HG03342 (cell line): Measurements from ENCODE around the gene FFAR1.

ENCODE experiments used
- ATAC-seq: cut with Tn5 transposase; IDR thresholded peaks from one replicate; pipeline ENCODE4 v1.9.1; 2021; ENCODE audit warnings: mild to moderate bottlenecking, moderate library complexity; ENCODE audit not compliant: unreplicated experiment

Gene FFAR1

GRCh38 chr19:35314858-35315470, 32.7 kb upstream of the FFAR1 start:
- ATAC-seq: no peak

DNA sequence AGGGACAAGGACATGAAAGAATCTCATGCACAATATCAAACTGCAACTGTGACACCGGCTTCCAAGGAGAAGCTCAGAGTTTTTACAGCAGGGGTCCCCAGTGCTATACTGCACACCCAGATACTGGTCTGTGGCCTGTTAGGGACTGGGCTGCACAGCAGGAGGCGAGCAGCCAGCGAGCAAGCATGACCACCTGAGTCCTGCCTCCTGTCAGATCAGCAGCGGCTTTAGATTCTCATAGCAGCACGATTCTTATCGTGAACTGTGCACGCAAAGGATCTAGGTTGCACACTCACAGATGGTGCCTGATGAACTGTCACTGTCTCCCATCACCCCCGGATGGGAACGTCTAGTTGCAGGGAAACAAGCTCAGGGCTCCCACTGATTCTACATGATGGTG, 31.8 kb upstream of the FFAR1 start:
- ATAC-seq: no peak

GRCh38 chr19:35316560-35316959, 31.1 kb upstream of the FFAR1 start:
- ATAC-seq: no peak

DNA sequence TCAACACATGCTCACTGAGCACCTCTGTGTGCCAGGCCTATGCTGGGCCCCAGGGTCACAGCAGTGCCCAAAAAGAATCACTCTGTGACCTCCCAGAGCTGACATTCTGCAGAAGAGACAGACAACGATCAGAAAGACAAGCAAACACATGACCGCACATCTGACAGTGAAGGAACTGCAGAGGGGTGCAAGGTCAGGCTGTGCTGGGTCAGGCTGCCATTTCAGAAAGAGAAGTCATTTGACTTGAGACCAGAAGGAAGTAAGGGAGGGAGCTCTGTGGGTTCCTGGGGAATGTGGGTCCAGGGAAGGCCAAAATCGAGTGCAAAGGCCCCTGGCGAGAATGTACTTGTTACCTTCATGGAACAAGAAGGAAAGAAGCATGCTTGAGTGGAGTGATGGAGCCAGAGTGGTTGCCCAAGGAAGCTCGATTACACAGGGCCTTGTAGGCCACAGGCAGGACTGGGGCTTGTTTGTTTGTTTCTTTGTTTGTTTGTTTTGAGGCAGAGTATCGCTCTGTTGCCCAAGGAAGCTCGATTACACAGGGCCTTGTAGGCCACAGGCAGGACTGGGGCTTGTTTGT, 30.1 kb upstream of the FFAR1 start:
- no peak for ATAC-seq

GRCh38 chr19:35318679-35319448, 28.8 kb upstream of the FFAR1 start:
- no peak for ATAC-seq

DNA sequence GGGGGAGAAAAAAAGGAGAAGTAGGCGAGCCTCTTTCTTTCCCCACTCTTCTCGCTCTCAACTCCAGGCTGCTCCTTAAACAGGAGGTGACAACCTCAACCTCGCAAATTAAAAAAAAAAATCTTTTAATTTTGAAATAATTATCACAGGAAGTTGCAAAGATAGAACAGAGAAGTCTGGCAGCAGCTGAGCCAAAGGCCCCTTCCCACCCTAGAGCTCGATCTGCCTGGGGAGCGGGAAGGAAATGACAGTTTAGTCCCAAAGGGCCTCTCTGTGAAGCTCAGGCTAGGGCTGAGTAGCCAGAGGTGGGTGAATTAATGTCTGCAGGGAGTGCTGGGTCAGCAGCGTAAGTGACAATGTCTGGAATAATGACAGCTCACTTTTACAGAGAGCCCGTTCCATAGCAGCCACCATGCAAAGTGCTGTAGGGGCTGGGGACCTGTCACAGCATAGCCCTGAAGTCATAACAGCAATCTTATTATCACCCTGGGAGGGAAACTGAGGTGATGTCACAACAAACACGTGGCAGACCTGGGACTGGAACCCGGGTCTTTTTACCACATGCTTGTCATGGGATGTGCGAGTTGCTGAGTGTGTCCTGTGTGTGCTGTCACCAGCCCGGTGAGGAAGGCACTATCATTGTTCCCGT, 27.5 kb upstream of the FFAR1 start:
- no peak for ATAC-seq

DNA sequence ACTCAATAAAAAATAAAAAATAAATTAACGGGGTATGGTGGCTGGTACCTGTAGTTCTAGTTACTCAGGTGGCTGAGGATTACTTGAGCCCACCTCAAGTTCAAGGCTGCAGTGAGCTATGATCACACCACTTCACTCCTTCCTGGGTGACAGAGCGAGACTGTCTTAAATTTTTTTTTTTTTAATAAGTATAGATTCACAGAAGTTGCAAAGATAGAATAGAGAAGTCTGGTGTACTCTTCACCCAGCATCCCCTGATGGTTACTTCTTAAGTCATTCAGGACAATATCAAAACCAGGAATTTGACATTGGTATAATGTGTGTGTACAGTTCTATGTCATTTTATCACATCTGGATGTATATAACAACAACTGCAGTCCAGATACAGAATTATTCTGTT, 26.4 kb upstream of the FFAR1 start:
- ATAC-seq: no peak

DNA sequence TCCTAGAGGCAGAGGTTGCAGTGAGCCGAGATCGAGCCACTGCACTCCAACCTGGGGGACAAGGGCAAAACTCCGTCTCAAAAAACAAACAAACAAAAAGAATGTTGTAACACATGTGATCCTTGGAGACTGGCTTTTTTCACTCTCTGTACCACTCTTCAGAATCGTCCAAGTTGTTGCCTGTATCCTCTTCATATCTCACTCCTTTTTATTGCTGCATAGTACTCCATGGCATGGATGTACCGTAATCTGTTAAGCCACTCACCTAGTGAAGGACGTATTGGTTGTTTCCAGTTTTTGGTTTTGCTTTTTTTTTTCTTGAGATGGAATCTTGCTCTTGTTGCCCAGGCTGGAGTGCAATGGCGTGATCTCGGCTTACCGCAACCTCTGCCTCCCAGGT, 25.7 kb upstream of the FFAR1 start:
- ATAC-seq: no peak

DNA sequence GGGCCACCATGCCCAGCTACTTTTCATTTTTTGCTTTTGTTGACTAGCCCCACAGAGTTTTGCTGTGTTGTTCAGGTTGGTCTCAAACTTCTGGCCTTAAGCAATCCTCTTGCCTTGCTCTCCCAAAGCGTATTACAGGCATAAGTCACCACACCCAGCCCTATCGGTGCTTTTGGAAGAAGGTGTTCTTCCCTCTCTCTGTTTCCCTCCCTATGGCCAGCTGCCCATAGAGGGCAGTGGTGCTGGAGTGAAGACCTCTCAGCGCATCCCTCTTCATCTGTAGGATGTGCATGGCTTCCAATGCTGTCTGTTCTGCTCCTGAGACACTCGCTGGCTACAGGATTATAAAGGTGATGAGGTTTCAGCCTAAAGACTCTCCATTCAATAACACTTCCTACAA, 20.1 kb upstream of the FFAR1 start:
- ATAC-seq: no peak

- ATAC-seq: no peak
These were observed 18.8 kb upstream of the FFAR1 start, which contains the start of gene CD22 for GRCh38 chr19:35328851-35329285. Gene CD22, plus strand, starts transcription at chr19:35329187. Its CDS starts 2,854 bp downstream, at chr19:35332041.

GRCh38 chr19:35329323-35329722, 18.4 kb upstream of the FFAR1 start:
- no peak for ATAC-seq

- ATAC-seq: peak; percentile 47
These were observed 17.2 kb upstream of the FFAR1 start for GRCh38 chr19:35330475-35330874.

GRCh38 chr19:35331551-35332214, 16.0 kb upstream of the FFAR1 start:
- no peak for ATAC-seq

DNA sequence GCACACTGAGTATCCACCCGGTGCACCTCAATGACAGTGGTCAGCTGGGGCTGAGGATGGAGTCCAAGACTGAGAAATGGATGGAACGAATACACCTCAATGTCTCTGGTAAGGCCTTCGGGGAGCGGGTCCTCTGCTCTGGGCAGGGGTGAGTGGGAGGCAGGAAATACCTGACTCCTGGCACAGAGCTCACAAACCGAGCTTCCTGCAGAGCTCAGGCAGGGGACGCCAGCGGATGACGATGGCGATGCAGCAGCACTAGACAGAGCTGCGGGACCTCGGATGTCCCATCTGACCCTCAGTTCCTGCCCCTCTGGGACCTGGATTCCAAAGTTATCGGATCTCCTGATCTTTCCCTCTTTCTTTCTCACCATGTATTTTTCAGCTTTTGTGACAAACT, 14.9 kb upstream of the FFAR1 start:
- ATAC-seq: no peak

- ATAC-seq: no peak
These were observed 13.5 kb upstream of the FFAR1 start for GRCh38 chr19:35334144-35334753.

- ATAC-seq: no peak
These were observed 11.3 kb upstream of the FFAR1 start for GRCh38 chr19:35336166-35336955.

- no peak for ATAC-seq
These were observed 10.4 kb upstream of the FFAR1 start for GRCh38 chr19:35337097-35337983.

- ATAC-seq: no peak
These were observed 9.8 kb upstream of the FFAR1 start for GRCh38 chr19:35337984-35338296.

- ATAC-seq: no peak
These were observed 7.3 kb upstream of the FFAR1 start for GRCh38 chr19:35340431-35340830.
